Measurements from ENCODE around the gene RBM17.
"Not testable (repeated sequence)": the region's sequence is repeated elsewhere in the genome, so short reads cannot be mapped to it uniquely, and the experiment has no call there.

The RBM17 gene

DNA sequence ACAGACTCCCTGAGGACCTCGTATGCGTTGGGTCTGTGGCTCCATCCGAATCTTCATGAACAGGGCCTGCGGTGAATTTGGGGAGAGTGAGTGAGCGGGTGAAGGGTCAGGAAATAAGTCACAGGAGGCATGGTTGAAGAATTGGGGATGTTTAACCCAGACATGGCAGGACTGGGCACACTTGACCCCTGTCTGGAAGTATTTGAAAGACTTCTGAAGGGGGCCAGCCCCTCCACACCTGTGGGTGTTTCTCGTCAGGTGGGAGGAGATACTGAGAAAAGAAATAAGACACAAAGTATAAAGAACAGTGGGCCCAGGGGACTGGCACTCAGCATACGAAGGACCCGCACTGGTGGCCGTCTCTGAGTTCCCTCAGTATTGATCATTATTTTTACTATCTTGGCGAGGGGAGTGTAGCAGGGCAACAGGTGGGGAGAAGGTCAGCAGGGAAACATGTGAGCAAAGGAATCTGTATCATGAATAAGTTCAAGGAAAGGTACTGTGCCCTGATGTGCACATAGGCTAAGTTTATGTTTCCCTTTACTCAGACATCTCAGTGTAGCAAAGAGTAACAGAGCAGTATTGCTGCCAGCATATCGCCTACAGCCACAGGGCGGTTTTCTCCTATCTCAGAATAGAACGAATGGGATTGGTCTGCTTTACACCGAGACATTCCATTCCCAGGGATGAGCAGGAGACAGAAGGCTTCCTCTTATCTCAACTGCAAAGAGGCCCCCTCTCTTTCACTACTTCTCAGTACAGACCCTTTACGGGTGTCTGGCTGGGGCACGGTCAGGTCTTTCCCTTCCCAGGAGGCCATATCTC is 75.6 kb downstream of the RBM17 start:
- Histone ChIP-seq H3K4me3 (ENCODE audit: low read depth, low read length) (peak overlapping the region; percentile 74), H3K9ac (ENCODE audit: low read length) (peak overlapping the region; percentile 86), H3K27ac (ENCODE audit: low read depth, low read length) (peak overlapping the region; percentile 93), H3K9me3 (ENCODE audit: control insufficient read depth, insufficient read depth, low read depth, low read length) (no peaks in the 10 kb centered on the region), H3K36me3 (ENCODE audit: control insufficient read depth, insufficient read depth, low read length) (peaks cover 5% of the 10 kb centered on the region; the same call in 1 of the 2 replicates), H3K27me3 (ENCODE audit: control insufficient read depth, insufficient read depth, low read length) (no peaks in the 10 kb centered on the region), H3K4me1 (ENCODE audit: control insufficient read depth, insufficient read depth, low read length) (peaks cover 20% of the 10 kb centered on the region)

DNA sequence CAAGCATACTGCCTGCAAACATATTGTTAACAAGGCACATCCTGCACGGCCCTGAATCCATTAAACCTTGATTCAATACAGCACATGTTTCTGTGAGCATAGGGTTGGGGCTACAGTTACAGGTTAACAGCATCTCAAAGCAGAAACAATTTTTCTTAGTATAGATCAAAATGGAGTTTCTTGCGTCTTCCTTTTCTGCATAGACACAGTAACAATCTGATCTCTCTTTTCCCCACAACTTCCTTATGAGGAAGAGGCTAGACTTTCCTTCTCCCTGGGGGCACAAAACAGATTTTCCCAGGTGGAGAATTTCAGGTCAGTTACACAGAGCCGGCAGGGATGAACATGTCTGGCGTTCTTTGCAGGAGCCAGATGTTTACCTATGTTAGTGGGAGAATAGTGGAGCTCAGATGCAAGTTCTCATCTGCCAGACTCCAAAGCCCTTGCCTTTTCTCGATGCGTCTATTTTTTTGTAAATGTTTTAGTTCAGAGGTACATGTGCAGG is 76.4 kb downstream of the RBM17 start:
- Histone ChIP-seq H3K4me3 (ENCODE audit: low read depth, low read length) (no peak overlapping the region), H3K27ac (ENCODE audit: low read depth, low read length) (no peak overlapping the region), H3K36me3 (ENCODE audit: control insufficient read depth, insufficient read depth, low read length) (peaks cover 5% of the 10 kb centered on the region; the same call in 1 of the 2 replicates), H3K9me3 (ENCODE audit: control insufficient read depth, insufficient read depth, low read depth, low read length) (no peaks in the 10 kb centered on the region), H3K27me3 (ENCODE audit: control insufficient read depth, insufficient read depth, low read length) (no peaks in the 10 kb centered on the region), H3K4me1 (ENCODE audit: control insufficient read depth, insufficient read depth, low read length) (peaks cover 24% of the 10 kb centered on the region), H3K9ac (ENCODE audit: low read length) (no peak overlapping the region)

DNA sequence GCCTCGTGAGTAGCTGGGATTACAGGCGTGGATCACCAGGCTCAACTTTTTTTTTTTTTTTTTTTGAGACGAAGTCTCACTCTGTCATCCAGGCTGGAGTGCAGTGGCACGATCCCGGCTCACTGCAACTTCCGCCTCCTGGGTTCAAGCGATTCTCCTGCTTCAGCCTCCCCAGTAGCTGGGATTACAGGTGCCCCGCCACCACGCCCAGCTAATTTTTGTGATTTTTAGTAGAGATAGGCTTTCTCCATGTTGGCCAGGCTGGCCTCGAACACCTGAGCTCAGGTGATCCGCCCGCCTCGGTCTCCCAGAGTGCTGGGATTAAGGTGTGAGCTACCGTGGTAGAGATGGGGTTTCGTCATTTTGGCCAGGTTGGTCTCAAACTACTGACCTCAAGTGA is 77.1 kb downstream of the RBM17 start:
- peaks cover 24% of the 10 kb centered on the region for H3K4me1 ChIP-seq (ENCODE audit: control insufficient read depth, insufficient read depth, low read length)
- not testable (repeated sequence) for H3K9ac ChIP-seq (ENCODE audit: low read length); H3K27me3 ChIP-seq (ENCODE audit: control insufficient read depth, insufficient read depth, low read length)

More for the DNA sequence above, 77.1 kb downstream of the RBM17 start:
- H3K4me3 ChIP-seq (ENCODE audit: low read depth, low read length); H3K36me3 ChIP-seq (ENCODE audit: control insufficient read depth, insufficient read depth, low read length); H3K27ac ChIP-seq (ENCODE audit: low read depth, low read length); H3K9me3 ChIP-seq (ENCODE audit: control insufficient read depth, insufficient read depth, low read depth, low read length): not testable (repeated sequence)

All from HUES6 (cell line).